A673 (cell line): ENCODE results near the gene SHOC2.

ENCODE experiments used
- EZH2 ChIP-seq: fragments of 200-600 bp; sonication (generic); IDR thresholded peaks from 2 replicates; pipeline ENCODE4 v1.6.1; 2017; ENCODE audit warnings: borderline replicate concordance, low read depth, mild to moderate bottlenecking, mixed read lengths, antibody characterized with exemption, low read length; ENCODE audit not compliant: poor library complexity, severe bottlenecking
- TF ChIP-seq, protein P1 (sequence below): fragments of 300-800, 200-600 bp; sonication (generic); conservative IDR thresholded peaks from 2 replicates; pipeline ENCODE4 v1.5.1; 2017; ENCODE audit warnings: low read depth, mild to moderate bottlenecking, antibody characterized with exemption, low read length, moderate library complexity, mixed read lengths

DNA sequence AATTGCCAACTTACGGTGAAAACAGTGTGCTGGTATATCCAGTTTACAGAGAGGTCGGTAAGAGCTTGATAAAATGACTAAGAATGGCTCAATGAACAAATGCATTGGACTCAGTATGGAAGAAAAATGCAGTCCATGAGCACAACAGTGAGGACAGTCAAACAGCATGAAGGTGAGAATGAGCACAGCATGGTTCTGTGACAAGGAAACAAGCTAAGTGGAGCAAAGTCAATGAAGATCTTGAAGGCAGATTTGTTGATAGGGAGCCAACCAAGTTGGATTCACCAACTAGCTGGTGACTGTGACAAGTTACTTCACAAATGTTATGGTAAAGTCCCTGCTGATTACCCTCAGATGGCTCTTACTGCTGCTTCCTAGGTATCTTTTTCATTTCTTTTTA is 75.9 kb downstream of the SHOC2 start:
- TF ChIP-seq, protein P1, sequence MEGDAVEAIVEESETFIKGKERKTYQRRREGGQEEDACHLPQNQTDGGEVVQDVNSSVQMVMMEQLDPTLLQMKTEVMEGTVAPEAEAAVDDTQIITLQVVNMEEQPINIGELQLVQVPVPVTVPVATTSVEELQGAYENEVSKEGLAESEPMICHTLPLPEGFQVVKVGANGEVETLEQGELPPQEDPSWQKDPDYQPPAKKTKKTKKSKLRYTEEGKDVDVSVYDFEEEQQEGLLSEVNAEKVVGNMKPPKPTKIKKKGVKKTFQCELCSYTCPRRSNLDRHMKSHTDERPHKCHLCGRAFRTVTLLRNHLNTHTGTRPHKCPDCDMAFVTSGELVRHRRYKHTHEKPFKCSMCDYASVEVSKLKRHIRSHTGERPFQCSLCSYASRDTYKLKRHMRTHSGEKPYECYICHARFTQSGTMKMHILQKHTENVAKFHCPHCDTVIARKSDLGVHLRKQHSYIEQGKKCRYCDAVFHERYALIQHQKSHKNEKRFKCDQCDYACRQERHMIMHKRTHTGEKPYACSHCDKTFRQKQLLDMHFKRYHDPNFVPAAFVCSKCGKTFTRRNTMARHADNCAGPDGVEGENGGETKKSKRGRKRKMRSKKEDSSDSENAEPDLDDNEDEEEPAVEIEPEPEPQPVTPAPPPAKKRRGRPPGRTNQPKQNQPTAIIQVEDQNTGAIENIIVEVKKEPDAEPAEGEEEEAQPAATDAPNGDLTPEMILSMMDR: no peak
- TF ChIP-seq EZH2: no peak
